Measurements from ENCODE around the gene MOCS1. TPM values are rescaled to one million over a fixed set of nuclear protein-coding genes. Genes with fewer than 3 reads are reported as not detected.

MOCS1 gene
- total and polyA plus RNA-seq, 4 donors: 10.3 to 23.0 (median 19.2) TPM

GRCh38 chr6:39910744-39911143, 23.5 kb downstream of the MOCS1 start:
- H3K9me3 ChIP-seq (ENCODE audit: control insufficient read depth in 4 of 4, insufficient read depth in 3 of 4, low read length in 3 of 4): no peaks in the 10 kb centered on the region
- H3K27me3 ChIP-seq (ENCODE audit: control insufficient read depth in 3 of 3, insufficient read depth in 3 of 3, low read length in 2 of 3): no peaks in the 10 kb centered on the region
- H3K4me3 ChIP-seq: no peak overlapping the region
- no peak overlapping the region for H3K9ac ChIP-seq (ENCODE audit: insufficient read depth in 1 of 2, low read length in 2 of 2)
- no peak overlapping the region for H3K27ac ChIP-seq (ENCODE audit: low read depth in 1 of 2, low read length in 1 of 2)
- peaks cover 3 to 33% (median 6%) of the 10 kb centered on the region in 4 donors for H3K36me3 ChIP-seq (ENCODE audit: control insufficient read depth in 4 of 4, insufficient read depth in 4 of 4, low read length in 4 of 4)
- TF ChIP-seq CTCF (IDR thresholded peaks at IDR 0.05; ENCODE audit: control extremely low read depth, extremely low read depth): no peak
- H3K4me1 ChIP-seq (ENCODE audit: control insufficient read depth in 5 of 5, insufficient read depth in 5 of 5, low read length in 5 of 5): no peaks in the 10 kb centered on the region
- DNase-seq (no peak), ATAC-seq (ENCODE audit: insufficient read depth, low FRiP score) (no peak)
- 87 to 92% methylated on average over 2 of the region's 2 CpGs for WGBS, 2 donors

- Histone ChIP-seq H3K9ac (ENCODE audit: insufficient read depth in 1 of 2, low read length in 2 of 2) (no peak overlapping the region), H3K36me3 (ENCODE audit: control insufficient read depth in 4 of 4, insufficient read depth in 4 of 4, low read length in 4 of 4) (peaks cover 3 to 32% (median 6%) of the 10 kb centered on the region in 4 donors), H3K4me1 (ENCODE audit: control insufficient read depth in 5 of 5, insufficient read depth in 5 of 5, low read length in 5 of 5) (no peaks in the 10 kb centered on the region), H3K27me3 (ENCODE audit: control insufficient read depth in 3 of 3, insufficient read depth in 3 of 3, low read length in 2 of 3) (no peaks in the 10 kb centered on the region), H3K4me3 (no peak overlapping the region), H3K9me3 (ENCODE audit: control insufficient read depth in 4 of 4, insufficient read depth in 3 of 4, low read length in 3 of 4) (no peaks in the 10 kb centered on the region), H3K27ac (ENCODE audit: low read depth in 1 of 2, low read length in 1 of 2) (no peak overlapping the region)
- DNase-seq (no peak), ATAC-seq (ENCODE audit: insufficient read depth, low FRiP score) (no peak)
- TF ChIP-seq CTCF (IDR thresholded peaks at IDR 0.05; ENCODE audit: control extremely low read depth, extremely low read depth): no peak
Observed at GRCh38 chr6:39910164-39910563, 24.1 kb downstream of the MOCS1 start.

GRCh38 chr6:39909701-39910100, 24.6 kb downstream of the MOCS1 start:
- Histone ChIP-seq H3K27ac (ENCODE audit: low read depth in 1 of 2, low read length in 1 of 2) (no peak overlapping the region), H3K4me3 (no peak overlapping the region), H3K9me3 (ENCODE audit: control insufficient read depth in 4 of 4, insufficient read depth in 3 of 4, low read length in 3 of 4) (no peaks in the 10 kb centered on the region), H3K27me3 (ENCODE audit: control insufficient read depth in 3 of 3, insufficient read depth in 3 of 3, low read length in 2 of 3) (no peaks in the 10 kb centered on the region), H3K9ac (ENCODE audit: insufficient read depth in 1 of 2, low read length in 2 of 2) (no peak overlapping the region), H3K36me3 (ENCODE audit: control insufficient read depth in 4 of 4, insufficient read depth in 4 of 4, low read length in 4 of 4) (peaks cover 3 to 29% (median 6%) of the 10 kb centered on the region in 4 donors), H3K4me1 (ENCODE audit: control insufficient read depth in 5 of 5, insufficient read depth in 5 of 5, low read length in 5 of 5) (no peaks in the 10 kb centered on the region)
- no peak for TF ChIP-seq CTCF (IDR thresholded peaks at IDR 0.05; ENCODE audit: control extremely low read depth, extremely low read depth)
- 94 to 98% methylated on average over 5 of the region's 5 CpGs for WGBS, 2 donors
- DNase-seq: no peak
- no peak for ATAC-seq (ENCODE audit: insufficient read depth, low FRiP score)

All from lung (tissue), 12 donors.